ENCODE data around the gene GRM8.
A peak's percentile ranks its signal among the peaks of the same experiment; 100 is the strongest.

The GRM8 gene

GRCh38 chr7:127264219-127264618 is 11.5 kb upstream of the GRM8 start:
- no peak overlapping the region for H3K4me3 ChIP-seq (ENCODE audit: low read depth, low read length)
- ChIA-PET CTCF (interaction anchor here (1.4 kb wide), 1 partner anchor 10 kb away, joined by 3 read pairs; no protein-coding TSS in a partner anchor), POLR2A (no interaction called here)
- no peak for DNase-seq (ENCODE audit: low read depth, low spot score)
- no peak for TF ChIP-seq CTCF (IDR thresholded peaks at IDR 0.05; ENCODE audit: insufficient read depth, low read length, missing control alignments)

- no peak overlapping the region for H3K4me3 ChIP-seq (ENCODE audit: low read depth, low read length)
- no peak for TF ChIP-seq CTCF (IDR thresholded peaks at IDR 0.05; ENCODE audit: insufficient read depth, low read length, missing control alignments)
- no peak for DNase-seq (ENCODE audit: low read depth, low spot score)
- POLR2A ChIA-PET = no interaction called here
- CTCF ChIA-PET = no interaction called here
Observed at GRCh38 chr7:127258111-127258510, 5.4 kb upstream of the GRM8 start.

- ChIA-PET POLR2A (no interaction called here), CTCF (no interaction called here)
- no peak for TF ChIP-seq CTCF (IDR thresholded peaks at IDR 0.05; ENCODE audit: insufficient read depth, low read length, missing control alignments)
- no peak overlapping the region for H3K4me3 ChIP-seq (ENCODE audit: low read depth, low read length)
- DNase-seq (ENCODE audit: low read depth, low spot score) = no peak
Observed at GRCh38 chr7:127257086-127257485, 4.3 kb upstream of the GRM8 start.

GRCh38 chr7:127256041-127256725 is 3.4 kb upstream of the GRM8 start:
- no peak overlapping the region for H3K4me3 ChIP-seq (ENCODE audit: low read depth, low read length)
- DNase-seq (ENCODE audit: low read depth, low spot score) = no peak
- TF ChIP-seq CTCF (IDR thresholded peaks at IDR 0.05; ENCODE audit: insufficient read depth, low read length, missing control alignments) = no peak
- ChIA-PET CTCF (no interaction called here), POLR2A (no interaction called here)

GRCh38 chr7:127254163-127254684 is 1.5 kb upstream of the GRM8 start:
- TF ChIP-seq CTCF (IDR thresholded peaks at IDR 0.05; ENCODE audit: insufficient read depth, low read length, missing control alignments) = no peak
- CTCF ChIA-PET = interaction anchor here (0.7 to 2.2 kb wide), 13 partner anchors 9 to 451 kb away, joined by 3 to 8 read pairs (median 3); no protein-coding TSS in a partner anchor
- H3K4me3 ChIP-seq (ENCODE audit: low read depth, low read length) = no peak overlapping the region
- POLR2A ChIA-PET = no interaction called here
- no peak for DNase-seq (ENCODE audit: low read depth, low spot score)

GRCh38 chr7:127253281-127254162 is 781 bp upstream of the GRM8 start:
- peak overlapping the region; percentile 68 for H3K4me3 ChIP-seq (ENCODE audit: low read depth, low read length)
- DNase-seq (ENCODE audit: low read depth, low spot score) = peak; percentile 2
- CTCF ChIA-PET = interaction anchor here (0.6 to 2.2 kb wide), 11 partner anchors 8 to 450 kb away, joined by 3 to 8 read pairs (median 4); partner anchors contain the start of gene GCC1
- TF ChIP-seq CTCF (IDR thresholded peaks at IDR 0.05; ENCODE audit: insufficient read depth, low read length, missing control alignments) = peak; percentile 92
- POLR2A ChIA-PET = no interaction called here

Data from AG04449 (cell line).